Esophagus squamous epithelium (tissue), 5 donors: Measurements from ENCODE around the gene DCBLD2. TPM values are rescaled to one million over a fixed set of nuclear protein-coding genes. Genes with fewer than 3 reads are reported as not detected.

ENCODE experiments used
- DNase-seq: peaks from one replicate; lab custom pipeline; 2025; lab: John Stamatoyannopoulos, UW
- H3K27ac ChIP-seq, 4 donors: fragments of 200-600 bp; sonication (generic); one replicate each; pipeline ENCODE4 v1.5.1; 2016 to 2019; ENCODE audit warnings: mild to moderate bottlenecking in 1 of 4
- H3K27me3 ChIP-seq, 4 donors: fragments of 200-600 bp; sonication (generic); 1 replicate in 3 of 4; 2 replicates in 1 of 4; pipeline versions ENCODE4 v1.5.1 to v1.6.0; 2017 to 2021; ENCODE audit warnings: antibody characterized with exemption in 1 of 4
- H3K36me3 ChIP-seq, 3 donors: fragments of 200-600 bp; sonication (generic); one replicate each; pipeline ENCODE4 v1.5.1; 2016 to 2019
- H3K4me1 ChIP-seq, 3 donors: fragments of 200-600 bp; sonication (generic); one replicate each; pipeline ENCODE4 v1.5.1; 2017 to 2019
- H3K4me3 ChIP-seq, 4 donors: fragments of 200-600 bp; sonication (generic); 1 replicate in 3 of 4; 2 replicates in 1 of 4; pipeline ENCODE4 v1.5.1; 2016 to 2019; ENCODE audit warnings: mild to moderate bottlenecking in 2 of 4, moderate library complexity in 1 of 4
- H3K9me3 ChIP-seq, 3 donors: fragments of 200-600 bp; sonication (generic); one replicate each; pipeline ENCODE4 v1.5.1; 2016 to 2019
- CTCF ChIP-seq, 6 experiments: fragments of 450-650 bp in 4 of 6; fragments of 200-600 bp in 2 of 6; sonication (generic) in 2 of 6; IDR thresholded peaks; one replicate each; pipeline ENCODE4 v1.5.1; 2016 to 2019; ENCODE audit warnings: antibody characterized with exemption in 6 of 6, mild to moderate bottlenecking in 4 of 6, moderate library complexity in 4 of 6
- POLR2A ChIP-seq, 4 donors: fragments of 450-650 bp; IDR thresholded peaks; one replicate each; pipeline ENCODE4 v1.6.1; 2017; ENCODE audit warnings: antibody characterized with exemption in 4 of 4, mild to moderate bottlenecking in 4 of 4, moderate library complexity in 3 of 4
- WGBS, 2 donors: methylation state at CpG; one replicate each; pipeline ENCODE4 v1.1.5; 2018; 5-methylcytosine and 5-hydroxymethylcytosine counted together
- intact Hi-C: fragments of 100-400 bp; cut with DNase I; formaldehyde crosslinking; loops from one replicate; pipeline ENCODE4 v1.15.0; 2022
- total RNA-seq, 4 donors: library from RNA; depleted of rRNA; stranded (reverse); fragments of >200 nt; gene quantifications; one replicate each; pipeline ENCODE4 v1.1.0, GENCODE V29; 2016
- donor health status: DM: yes; HTN: yes; CAD: no.

The DCBLD2 gene
- total RNA-seq, 4 donors from 2014 or later, result 3.7 to 21.4 (median 8.5) TPM

- H3K27ac ChIP-seq, result no peak overlapping the region
- DNase-seq, result no peak
- TF ChIP-seq CTCF (IDR thresholded peaks at IDR 0.05) (no peak), POLR2A (IDR thresholded peaks at IDR 0.05) (no peak)
Observed at GRCh38 chr3:98777801-98778220, 123.7 kb downstream of the DCBLD2 start.

GRCh38 chr3:98777286-98777685 lies 124.2 kb downstream of the DCBLD2 start:
- no peaks in the 10 kb centered on the region for H3K27me3 ChIP-seq
- TF ChIP-seq CTCF (IDR thresholded peaks at IDR 0.05), result no peak
- TF ChIP-seq POLR2A (IDR thresholded peaks at IDR 0.05), result no peak
- WGBS, 2 donors, result 72 to 94% methylated on average over 2 of the region's 2 CpGs
- H3K4me3 ChIP-seq, result no peak overlapping the region
- no peaks in the 10 kb centered on the region for H3K9me3 ChIP-seq
- peaks cover 0 to 17% (median 0%) of the 10 kb centered on the region in 3 donors for H3K4me1 ChIP-seq
- no peaks in the 10 kb centered on the region for H3K36me3 ChIP-seq
- DNase-seq, result no peak
- intact Hi-C loops, result no loop called here
- H3K27ac ChIP-seq, result no peak overlapping the region

More at GRCh38 chr3:98777801-98778220, 123.7 kb downstream of the DCBLD2 start:
- Histone ChIP-seq H3K4me1 (peaks cover 0 to 17% (median 0%) of the 10 kb centered on the region in 3 donors), H3K27me3 (no peaks in the 10 kb centered on the region), H3K9me3 (no peaks in the 10 kb centered on the region), H3K36me3 (no peaks in the 10 kb centered on the region), H3K4me3 (no peak overlapping the region)
- intact Hi-C loops, result no loop called here

GRCh38 chr3:98776140-98776493 lies 125.4 kb downstream of the DCBLD2 start:
- Histone ChIP-seq H3K9me3 (no peaks in the 10 kb centered on the region), H3K4me3 (no peak overlapping the region), H3K4me1 (peaks cover 0 to 17% (median 0%) of the 10 kb centered on the region in 3 donors), H3K27ac (no peak overlapping the region), H3K27me3 (no peaks in the 10 kb centered on the region), H3K36me3 (no peaks in the 10 kb centered on the region)
- TF ChIP-seq CTCF (IDR thresholded peaks at IDR 0.05), result no peak
- TF ChIP-seq POLR2A (IDR thresholded peaks at IDR 0.05), result no peak
- intact Hi-C loops, result no loop called here
- DNase-seq, result no peak

- 83 to 92% methylated on average over 3 of the region's 3 CpGs for WGBS, 2 donors
- H3K27me3 ChIP-seq, result no peaks in the 10 kb centered on the region
- H3K9me3 ChIP-seq, result no peaks in the 10 kb centered on the region
- no peak for DNase-seq
- intact Hi-C loops, result no loop called here
- TF ChIP-seq CTCF (IDR thresholded peaks at IDR 0.05), result no peak
- no peak for TF ChIP-seq POLR2A (IDR thresholded peaks at IDR 0.05)
- H3K4me3 ChIP-seq, result no peak overlapping the region
- peaks cover 0 to 19% (median 0%) of the 10 kb centered on the region in 3 donors for H3K4me1 ChIP-seq
- no peaks in the 10 kb centered on the region for H3K36me3 ChIP-seq
- no peak overlapping the region for H3K27ac ChIP-seq
Observed at GRCh38 chr3:98775459-98776139, 125.9 kb downstream of the DCBLD2 start.

GRCh38 chr3:98772022-98772421 lies 129.5 kb downstream of the DCBLD2 start:
- no peak overlapping the region for H3K4me3 ChIP-seq
- no peak for DNase-seq
- WGBS, 2 donors, result 92 to 98% methylated on average over 2 of the region's 2 CpGs
- no peaks in the 10 kb centered on the region for H3K36me3 ChIP-seq
- TF ChIP-seq CTCF (IDR thresholded peaks at IDR 0.05), result no peak
- no peak for TF ChIP-seq POLR2A (IDR thresholded peaks at IDR 0.05)
- intact Hi-C loops, result no loop called here
- H3K27me3 ChIP-seq, result no peaks in the 10 kb centered on the region
- no peak overlapping the region for H3K27ac ChIP-seq
- no peaks in the 10 kb centered on the region for H3K9me3 ChIP-seq
- H3K4me1 ChIP-seq, result peaks cover 0 to 6% (median 0%) of the 10 kb centered on the region in 3 donors
